Adrenal gland (tissue), 12 donors: ENCODE data around the gene CYBC1. TPM values are rescaled to one million over a fixed set of nuclear protein-coding genes. Genes with fewer than 3 reads are reported as not detected.

ENCODE experiments used
- DNase-seq, 7 donors: peaks; one replicate each; pipeline ENCODE4 v3.0.0-alpha.2; 2019 to 2020
- H3K27ac ChIP-seq, 5 donors: fragments of 200-600 bp; sonication (generic) in 4 of 5; 1 replicate in 3 of 5; 2 replicates in 2 of 5; pipeline versions ENCODE4 v1.5.1 to v1.8.0; 2016 to 2020; ENCODE audit warnings: mild to moderate bottlenecking in 1 of 5
- H3K27me3 ChIP-seq: fragments of 200-600 bp; 2 replicates; pipeline ENCODE4 v1.8.0; 2021
- H3K36me3 ChIP-seq, 2 donors: fragments of 200-600 bp; replicated peaks in 1 of 2; 1 replicate in 1 of 2; 2 replicates in 1 of 2; pipeline versions ENCODE4 v1.5.1 to v1.8.0; 2018 to 2022
- H3K4me1 ChIP-seq, 2 donors: fragments of 200-600 bp; replicated peaks in 1 of 2; 1 replicate in 1 of 2; 2 replicates in 1 of 2; pipeline versions ENCODE4 v1.5.1 to v1.8.0; 2018 to 2021
- H3K4me3 ChIP-seq, 4 donors: fragments of 200-600 bp; sonication (generic) in 3 of 4; one replicate each; pipeline ENCODE4 v1.5.1; 2016 to 2018
- H3K9me3 ChIP-seq, 3 donors: fragments of 200-600 bp; sonication (generic) in 1 of 3; replicated peaks in 1 of 3; 1 replicate in 2 of 3; 2 replicates in 1 of 3; pipeline versions ENCODE4 v1.5.1 to v1.8.0; 2016 to 2021
- CTCF ChIP-seq, 6 experiments: fragments of 450-650 bp in 4 of 6; fragments of 200-600 bp in 2 of 6; sonication (generic) in 1 of 6; IDR thresholded peaks; 1 replicate in 5 of 6; 2 replicates in 1 of 6; pipeline versions ENCODE4 v1.5.1 to v1.8.0; 2016 to 2021; ENCODE audit warnings: antibody characterized with exemption in 6 of 6, mild to moderate bottlenecking in 2 of 6, moderate library complexity in 1 of 6
- POLR2A ChIP-seq, 2 donors: fragments of 450-650 bp; IDR thresholded peaks; one replicate each; pipeline ENCODE4 v1.6.1; 2017; ENCODE audit warnings: antibody characterized with exemption in 2 of 2, mild to moderate bottlenecking in 2 of 2, moderate library complexity in 1 of 2
- WGBS, 4 donors: extraction: QIAGEN DNeasy Blood & Tissue Kit in 2 of 4; methylation state at CpG; one replicate each; pipeline versions ENCODE4 v1.1.5 to v1.1.7; 2013 to 2017; 5-methylcytosine and 5-hydroxymethylcytosine counted together
- intact Hi-C, 2 donors: fragments of 100-400 bp; cut with DNase I; formaldehyde crosslinking; loops; one replicate each; pipeline versions ENCODE4 v1.14.1 to v1.15.0; 2022 to 2023
- polyA plus RNA-seq, 3 donors: library from polyadenylated mRNA; stranded (reverse); fragments of 200-250 nt in 2 of 3; fragments of 350-450 nt in 1 of 3; fragmentation: Illumina TruSeq in 1 of 3; extraction: RNeasy Lipid Tissue Mini Kit (QIAGEN cat#74804) in 1 of 3; gene quantifications; one replicate each; pipeline ENCODE4 v1.2.3, GENCODE V29; 2013 to 2014
- total RNA-seq, 9 donors: library from RNA; depleted of rRNA in 4 of 9; stranded (reverse); fragments of >200 nt in 4 of 9; fragments of 120-200 nt in 1 of 9; fragmentation: NEBNext Ultra II Directional in 1 of 9; extraction: Animal tissue kit (Norgen Biotek cat#: 25700) in 1 of 9; gene quantifications; one replicate each; pipeline versions ENCODE4 v1.1.0 to v1.2.4, GENCODE V29; 2013 to 2023
- donor health status: healthy with polysubstance abuse.
- donor health status: Bipolar disorder and iron deficiency.
- donor health status: DM: yes; HTN: yes; CAD: no.
- donor health status: DM: no; HTN: no; CAD: no.
- donor health status: DM: no; HTN: no; CAD: no.
- donor health status: DM: yes; HTN: yes; CAD: no.

CYBC1 gene
- total and polyA plus RNA-seq, 12 donors: 34.6 to 160 (median 69.9) TPM

GRCh38 chr17:82470065-82470464 is 19.5 kb upstream of the CYBC1 start:
- WGBS, 4 donors: 96 to 99% (median 98%) methylated on average over 7 of the region's 7 CpGs
- intact Hi-C loops: no loop called here
- no peaks in the 10 kb centered on the region for H3K9me3 ChIP-seq
- no peak for DNase-seq
- H3K4me1 ChIP-seq: peaks cover 3 to 7% of the 10 kb centered on the region in 2 donors
- H3K4me3 ChIP-seq: no peak overlapping the region
- H3K27me3 ChIP-seq: no peaks in the 10 kb centered on the region
- TF ChIP-seq CTCF (IDR thresholded peaks at IDR 0.05) (no peak), POLR2A (IDR thresholded peaks at IDR 0.05) (no peak)
- peaks cover 0 to 88% of the 10 kb centered on the region in 2 donors for H3K36me3 ChIP-seq
- H3K27ac ChIP-seq: no peak overlapping the region

DNA sequence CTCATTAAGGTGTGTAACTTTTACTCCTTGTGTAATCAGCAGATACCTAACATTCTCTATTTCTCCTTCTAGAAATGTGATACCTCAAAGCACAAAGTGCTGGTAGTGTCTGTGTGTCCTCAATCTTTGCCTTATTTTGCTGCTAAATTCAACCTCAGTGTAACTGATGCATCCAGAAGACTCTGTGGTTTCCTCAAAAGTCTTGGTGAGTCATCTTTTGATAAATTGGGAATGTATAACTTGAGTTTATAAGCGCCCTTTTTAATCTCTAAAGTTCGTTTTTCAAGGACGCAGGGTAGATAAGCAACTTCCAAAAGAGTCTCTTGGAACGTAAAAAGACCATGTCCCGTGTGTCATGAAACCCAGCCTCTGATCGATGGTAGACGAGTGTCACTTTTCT is 18.1 kb upstream of the CYBC1 start:
- Histone ChIP-seq H3K4me3 (no peak overlapping the region), H3K9me3 (no peaks in the 10 kb centered on the region), H3K36me3 (peaks cover 0 to 88% of the 10 kb centered on the region in 2 donors), H3K27me3 (no peaks in the 10 kb centered on the region), H3K4me1 (peaks cover 12 to 17% of the 10 kb centered on the region in 2 donors), H3K27ac (no peak overlapping the region)
- WGBS, 4 donors: 47 to 61% (median 56%) methylated on average over 7 of the region's 7 CpGs
- no peak for DNase-seq
- TF ChIP-seq POLR2A (IDR thresholded peaks at IDR 0.05) (no peak), CTCF (IDR thresholded peaks at IDR 0.05) (no peak)
- intact Hi-C loops: no loop called here

- TF ChIP-seq POLR2A (IDR thresholded peaks at IDR 0.05) (no peak), CTCF (IDR thresholded peaks at IDR 0.05) (no peak)
- peaks cover 14 to 22% of the 10 kb centered on the region in 2 donors for H3K4me1 ChIP-seq
- peak overlapping the region in 2 of 5 donors; percentile 71 to 85 for H3K27ac ChIP-seq
- DNase-seq: no peak
- peaks cover 0 to 92% of the 10 kb centered on the region in 2 donors for H3K36me3 ChIP-seq
- no peaks in the 10 kb centered on the region for H3K9me3 ChIP-seq
- no peaks in the 10 kb centered on the region for H3K27me3 ChIP-seq
- H3K4me3 ChIP-seq: no peak overlapping the region
- WGBS, 4 donors: 89 to 93% (median 91%) methylated on average over 6 to 7 of the region's 7 CpGs
- intact Hi-C loops: no loop called here
Observed at GRCh38 chr17:82465023-82465603, 14.6 kb upstream of the CYBC1 start.

- TF ChIP-seq POLR2A (IDR thresholded peaks at IDR 0.05) (no peak), CTCF (IDR thresholded peaks at IDR 0.05) (no peak)
- intact Hi-C loops: no loop called here
- Histone ChIP-seq H3K27me3 (no peaks in the 10 kb centered on the region), H3K4me1 (peaks cover 14 to 27% of the 10 kb centered on the region in 2 donors), H3K36me3 (peaks cover 0 to 91% of the 10 kb centered on the region in 2 donors), H3K4me3 (no peak overlapping the region), H3K27ac (peak overlapping the region in 3 of 5 donors; percentile 70 to 85 (median 71)), H3K9me3 (no peaks in the 10 kb centered on the region)
- WGBS, 4 donors: 69 to 86% (median 80%) methylated on average over 11 of the region's 11 CpGs
- no peak for DNase-seq
Observed at GRCh38 chr17:82464567-82464929, 14.0 kb upstream of the CYBC1 start.
